DND-41 (cell line): Measurements from ENCODE around the gene HSPA1A.

Experiments
- CTCF ChIP-seq: IDR thresholded peaks from 2 replicates; pipeline ENCODE4 v1.5.1; 2012; ENCODE audit warnings: borderline replicate concordance, low read length, moderate library complexity, mild to moderate bottlenecking; ENCODE audit not compliant: poor library complexity, severe bottlenecking; ENCODE audit errors: extremely low read depth
- EZH2 ChIP-seq: IDR thresholded peaks from 3 replicates; pipeline ENCODE4 v1.6.1; 2012; ENCODE audit warnings: borderline replicate concordance, low read depth, mild to moderate bottlenecking, moderate library complexity, low read length, inconsistent platforms; ENCODE audit not compliant: severe bottlenecking

- TF ChIP-seq EZH2 (no peak), CTCF (no peak)
These were observed 20.7 kb downstream of the HSPA1A start for GRCh38 chr6:31836047-31836473.
